GM19397 (cell line): Measurements from ENCODE around the gene QPCTL.
"Not testable (repeated sequence)": the region's sequence is repeated elsewhere in the genome, so short reads cannot be mapped to it uniquely, and the experiment has no call there.

Source experiments
- ATAC-seq: cut with Tn5 transposase; IDR thresholded peaks from one replicate; pipeline ENCODE4 v1.9.1; 2021; ENCODE audit warnings: mild to moderate bottlenecking, moderate library complexity; ENCODE audit not compliant: unreplicated experiment

Gene QPCTL

GRCh38 chr19:45674946-45675345 lies 17.5 kb upstream of the QPCTL start:
- ATAC-seq: no peak

- ATAC-seq: no peak
These were observed 15.6 kb upstream of the QPCTL start for GRCh38 chr19:45676851-45677263.

- ATAC-seq: no peak
These were observed 14.9 kb upstream of the QPCTL start for GRCh38 chr19:45677351-45678230.

DNA sequence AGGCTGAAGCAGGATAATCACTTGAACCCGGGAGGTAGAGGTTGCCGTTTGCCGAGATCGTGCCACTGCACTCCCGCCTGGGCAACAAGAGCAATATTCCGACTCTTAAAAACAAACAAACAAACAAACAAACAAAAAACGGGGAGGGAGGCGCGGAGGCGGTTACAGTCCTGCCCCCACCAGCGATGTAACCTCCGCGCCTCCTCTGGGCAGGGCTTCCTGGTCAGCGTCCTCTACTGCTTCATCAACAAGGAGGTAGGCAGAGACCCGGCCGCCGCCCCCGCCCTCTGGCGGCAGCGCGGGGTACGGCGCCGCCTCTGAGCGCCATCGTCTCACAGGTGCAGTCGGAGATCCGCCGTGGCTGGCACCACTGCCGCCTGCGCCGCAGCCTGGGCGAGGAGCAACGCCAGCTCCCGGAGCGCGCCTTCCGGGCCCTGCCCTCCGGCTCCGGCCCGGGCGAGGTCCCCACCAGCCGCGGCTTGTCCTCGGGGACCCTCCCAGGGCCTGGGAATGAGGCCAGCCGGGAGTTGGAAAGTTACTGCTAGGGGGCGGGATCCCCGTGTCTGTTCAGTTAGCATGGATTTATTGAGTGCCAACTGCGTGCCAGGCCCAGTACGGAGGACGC lies 11.0 kb upstream of the QPCTL start:
- ATAC-seq: peak; percentile 79

DNA sequence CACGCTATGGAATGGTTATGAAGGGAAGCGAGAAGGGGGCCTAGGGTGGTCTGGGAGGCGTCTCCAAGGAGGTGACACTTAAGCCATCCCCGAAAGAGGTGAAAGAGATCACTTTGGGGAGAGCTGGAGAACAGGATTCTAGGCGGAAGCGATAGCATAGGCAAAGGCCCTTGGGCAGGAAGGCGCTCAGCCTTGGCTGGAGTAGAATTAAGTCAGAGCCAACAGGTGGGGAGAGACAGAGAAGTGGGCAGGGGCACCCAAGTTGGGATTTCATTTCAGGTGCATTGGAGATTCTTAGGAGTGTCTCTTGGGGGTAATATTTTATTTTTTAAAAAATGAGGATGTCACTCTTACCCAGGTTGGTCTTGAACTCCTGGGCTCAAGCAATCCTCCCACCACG lies 10.3 kb upstream of the QPCTL start:
- no peak for ATAC-seq

- no peak for ATAC-seq
These were observed 9.6 kb upstream of the QPCTL start for GRCh38 chr19:45682908-45683307.

GRCh38 chr19:45685045-45685444 lies 7.4 kb upstream of the QPCTL start:
- not testable (repeated sequence) for ATAC-seq

GRCh38 chr19:45687599-45687998 lies 4.9 kb upstream of the QPCTL start:
- no peak for ATAC-seq

GRCh38 chr19:45691516-45692186 lies 815 bp upstream of the QPCTL start, which contains the start of gene SNRPD2:
Gene SNRPD2, minus strand, starts transcription at chr19:45691953. Its CDS starts 65 bp downstream, at chr19:45691888.
- peak; percentile 55 for ATAC-seq

DNA sequence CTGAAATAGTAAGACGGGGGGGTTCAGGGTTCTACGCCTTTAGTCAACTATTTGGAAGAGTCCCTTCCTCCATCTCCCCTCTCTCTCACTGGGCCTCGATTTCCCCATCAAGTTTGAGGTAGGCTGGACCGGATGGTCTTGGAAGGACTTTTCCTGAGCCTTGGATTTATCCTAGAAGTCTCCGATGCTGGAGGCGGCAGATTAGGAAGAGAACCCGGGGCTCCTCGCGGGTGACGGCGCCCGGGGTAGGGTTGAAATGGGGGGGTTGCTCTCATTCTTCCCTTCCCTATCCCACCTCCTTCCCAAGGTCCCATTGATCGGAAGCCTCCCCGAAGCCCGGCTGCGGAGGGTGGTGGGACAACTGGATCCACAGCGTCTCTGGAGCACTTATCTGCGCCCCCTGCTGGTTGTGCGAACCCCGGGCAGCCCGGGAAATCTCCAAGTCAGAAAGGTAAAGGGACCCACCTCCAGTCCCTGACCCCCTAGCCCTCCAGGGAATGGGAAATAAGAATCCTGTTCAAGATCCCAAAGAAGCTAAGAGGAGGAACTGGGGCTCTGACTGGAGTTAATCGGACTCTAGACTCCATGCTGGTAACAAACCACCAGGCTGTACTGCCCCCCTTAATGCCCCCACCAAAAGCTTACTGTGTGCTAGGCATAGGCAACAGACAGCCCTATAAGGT lies 781 bp downstream of the QPCTL start:
- no peak for ATAC-seq

DNA sequence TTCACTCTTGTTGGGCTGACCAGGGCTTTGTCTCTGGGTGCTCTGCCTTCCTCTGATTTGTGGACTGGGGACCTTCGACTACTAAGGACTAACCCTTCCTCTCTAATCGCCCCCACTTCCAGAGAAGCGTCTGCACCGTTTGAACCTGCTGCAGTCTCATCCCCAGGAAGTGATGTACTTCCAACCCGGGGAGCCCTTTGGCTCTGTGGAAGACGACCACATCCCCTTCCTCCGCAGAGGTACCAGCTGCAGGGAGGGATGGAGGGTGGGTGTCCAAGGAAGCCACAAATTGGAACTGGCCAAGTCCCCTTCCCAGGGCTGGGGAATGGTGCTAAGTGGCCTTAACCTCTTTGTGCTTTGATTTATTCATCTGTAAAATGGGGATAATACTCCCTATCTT lies 9.2 kb downstream of the QPCTL start:
- no peak for ATAC-seq

DNA sequence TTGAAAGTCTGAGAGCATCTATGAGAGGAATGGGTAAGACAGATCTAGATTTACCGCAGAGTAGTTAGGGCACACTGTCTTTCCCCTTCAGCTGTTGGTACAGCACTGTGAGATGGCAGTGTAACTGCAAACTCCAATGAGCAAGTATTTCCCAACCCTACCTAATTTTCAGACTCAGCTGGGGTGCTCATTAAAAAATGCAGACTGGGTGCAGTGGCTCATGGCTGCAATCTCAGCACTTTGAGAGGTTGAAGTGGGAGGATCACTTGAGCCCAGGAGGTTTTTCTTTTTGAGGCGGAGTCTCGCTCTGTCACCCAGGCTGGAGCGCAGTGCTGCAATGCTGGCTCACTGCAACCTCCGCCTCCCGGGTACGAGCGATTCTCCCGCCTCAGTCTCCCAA lies 12.6 kb downstream of the QPCTL start:
- no peak for ATAC-seq

DNA sequence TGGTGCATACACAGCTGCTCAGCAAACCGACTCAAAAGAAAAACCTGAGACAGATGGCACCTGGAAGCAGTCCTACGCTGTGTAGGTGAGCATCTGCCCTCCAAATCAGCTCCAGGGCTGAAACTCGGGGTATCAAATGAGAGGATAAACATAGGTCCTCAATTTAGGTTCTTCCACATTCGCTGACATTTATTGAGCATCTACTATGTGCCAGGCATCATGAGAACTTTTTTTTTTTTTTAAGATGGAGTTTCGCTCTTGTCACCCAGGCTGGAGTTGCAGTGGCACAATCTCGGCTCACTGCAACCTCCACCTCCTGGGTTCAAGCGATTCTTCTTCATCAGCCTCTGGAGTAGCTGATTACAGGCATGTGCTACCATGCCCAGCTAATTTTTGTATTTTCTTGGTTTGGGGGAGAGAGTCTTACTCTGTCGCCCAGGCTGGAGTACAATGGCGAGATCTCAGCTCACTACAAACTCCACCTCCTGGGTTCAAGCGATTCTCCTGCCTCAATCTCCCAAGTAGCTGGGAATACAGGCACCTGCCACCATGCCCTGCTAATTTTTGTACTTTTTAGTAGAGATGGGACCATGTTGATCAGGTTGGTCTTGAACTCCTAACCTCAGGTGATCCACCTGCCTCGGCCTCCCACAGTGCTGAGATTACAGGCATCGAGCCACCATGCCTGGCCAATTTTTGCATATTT lies 13.4 kb downstream of the QPCTL start:
- ATAC-seq: no peak

DNA sequence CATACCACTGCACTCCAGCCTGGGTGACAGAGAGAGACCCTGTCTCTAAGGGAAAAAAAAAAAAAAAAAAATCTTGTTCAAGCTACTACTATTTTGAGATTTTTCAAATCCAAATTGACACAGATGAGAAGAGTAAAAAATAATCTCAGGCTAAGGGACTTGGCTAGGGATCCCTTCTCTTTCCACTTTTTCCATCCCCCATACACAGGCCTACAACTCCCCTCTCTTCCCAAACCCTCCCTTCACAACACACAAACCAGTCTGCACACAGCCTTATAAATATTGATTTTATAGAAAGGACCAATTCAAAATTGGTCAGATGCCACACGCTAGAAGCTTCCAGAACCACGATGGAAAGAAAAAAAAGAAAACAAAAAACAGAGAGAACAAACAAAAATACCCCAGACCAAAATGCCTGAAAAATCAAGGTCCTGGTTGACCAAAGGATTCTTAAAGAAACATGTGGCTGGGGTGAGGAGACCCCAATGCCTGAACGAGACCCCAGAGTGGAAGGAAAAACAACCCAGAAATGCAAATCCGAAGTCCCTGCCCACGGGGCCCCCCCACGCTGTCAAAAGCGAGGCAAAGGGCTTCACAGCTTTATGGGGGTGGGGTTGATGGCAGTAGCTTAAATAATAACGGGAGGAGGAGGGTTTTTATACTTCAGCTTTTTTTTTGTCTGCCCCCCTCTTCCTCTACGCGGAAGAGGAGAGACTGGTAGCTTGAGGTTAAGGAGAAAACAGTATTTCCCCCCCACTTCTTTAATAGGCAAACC lies 18.1 kb downstream of the QPCTL start:
- ATAC-seq: no peak

GRCh38 chr19:45711851-45712698 lies 19.6 kb downstream of the QPCTL start:
- no peak for ATAC-seq

DNA sequence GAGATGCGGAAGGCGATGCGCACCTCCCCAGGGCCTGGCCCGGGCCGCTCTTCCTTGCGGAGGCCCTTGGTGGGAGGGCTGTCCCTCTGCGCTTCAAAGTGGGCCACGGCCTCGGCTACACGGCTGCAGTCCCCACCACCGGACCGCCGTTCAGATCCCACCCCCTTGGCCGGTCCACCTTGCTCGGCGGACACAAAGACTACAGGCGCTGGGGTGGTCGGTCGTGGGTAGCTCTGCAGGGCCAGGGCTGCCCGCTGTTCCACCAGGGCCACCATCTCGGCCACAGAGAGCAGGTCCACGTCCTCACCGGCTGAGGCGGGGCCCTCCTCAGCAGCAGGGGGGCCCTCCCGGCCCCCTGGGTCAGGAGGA lies 20.2 kb downstream of the QPCTL start:
- no peak for ATAC-seq

GRCh38 chr19:45713141-45713540 lies 20.7 kb downstream of the QPCTL start:
- no peak for ATAC-seq

- no peak for ATAC-seq
These were observed 22.7 kb downstream of the QPCTL start for GRCh38 chr19:45715139-45715538.
